ENCODE measurements around the gene L3MBTL3.

Gene L3MBTL3

DNA sequence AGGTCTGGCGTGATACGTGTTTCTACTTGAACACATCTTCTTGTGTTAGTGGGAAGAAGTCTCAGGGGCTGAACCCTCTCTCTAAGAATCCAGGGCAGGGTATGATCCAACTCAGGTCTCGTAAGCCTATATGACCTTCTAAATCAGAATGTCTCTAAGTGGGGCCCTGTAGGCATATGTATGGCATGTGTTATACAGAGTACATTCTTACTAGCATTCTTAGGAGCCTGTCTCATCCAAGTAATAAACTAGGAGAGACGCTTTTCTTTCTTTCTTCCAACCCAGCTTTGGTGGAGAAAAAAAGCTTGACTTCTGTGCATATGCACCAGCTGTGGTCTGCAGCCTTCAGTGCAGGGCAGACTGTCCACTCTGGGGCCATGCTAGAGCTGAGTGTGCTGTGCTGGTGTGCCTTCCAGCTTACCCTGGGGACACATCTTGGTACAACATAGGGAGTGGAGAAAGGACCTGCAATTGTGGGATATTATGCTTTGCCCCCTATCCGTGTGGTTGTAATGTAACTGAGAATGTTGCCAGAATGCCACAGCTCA lies 47.3 kb downstream of the L3MBTL3 start:
- no peaks in the 10 kb centered on the region for H3K4me1 ChIP-seq
- H3K9ac ChIP-seq: no peak overlapping the region
- H3K36me3 ChIP-seq: peaks cover 72% of the 10 kb centered on the region
- no peak overlapping the region for H3K4me3 ChIP-seq
- no peak overlapping the region for H3K4me2 ChIP-seq
- no peaks in the 10 kb centered on the region for H3K9me3 ChIP-seq
- TF ChIP-seq Cebpa-rat (IDR thresholded peaks at IDR 0.05): no peak
- no peaks in the 10 kb centered on the region for H4K20me1 ChIP-seq
- no peaks in the 10 kb centered on the region for H3K27me3 ChIP-seq
- H3K27ac ChIP-seq: no peak overlapping the region

DNA sequence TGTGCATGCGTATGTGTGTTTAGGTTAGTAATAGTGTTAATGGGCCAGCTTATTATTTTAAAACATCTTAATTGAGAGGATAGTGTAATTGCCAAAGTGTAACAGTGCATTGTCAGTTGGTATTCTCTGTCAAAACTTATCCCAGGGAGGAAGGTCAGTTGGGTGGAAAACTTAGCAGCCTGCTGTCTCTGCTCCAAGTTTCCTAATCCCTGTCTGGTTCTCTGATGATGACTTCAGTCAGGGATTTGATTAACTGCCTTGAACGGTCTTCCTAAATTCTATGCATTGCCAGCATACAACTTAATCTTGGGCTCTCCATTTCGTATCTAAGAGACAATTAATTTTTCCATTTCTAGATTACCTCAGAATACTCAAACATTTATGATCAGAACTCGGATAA lies 51.1 kb downstream of the L3MBTL3 start:
- H3K4me2 ChIP-seq: no peak overlapping the region
- H3K4me1 ChIP-seq: no peaks in the 10 kb centered on the region
- H3K36me3 ChIP-seq: peaks cover 56% of the 10 kb centered on the region
- no peak overlapping the region for H3K27ac ChIP-seq
- H3K27me3 ChIP-seq: no peaks in the 10 kb centered on the region
- H3K4me3 ChIP-seq: no peak overlapping the region
- no peak for TF ChIP-seq Cebpa-rat (IDR thresholded peaks at IDR 0.05)
- H3K9me3 ChIP-seq: no peaks in the 10 kb centered on the region
- no peak overlapping the region for H3K9ac ChIP-seq
- no peaks in the 10 kb centered on the region for H4K20me1 ChIP-seq

DNA sequence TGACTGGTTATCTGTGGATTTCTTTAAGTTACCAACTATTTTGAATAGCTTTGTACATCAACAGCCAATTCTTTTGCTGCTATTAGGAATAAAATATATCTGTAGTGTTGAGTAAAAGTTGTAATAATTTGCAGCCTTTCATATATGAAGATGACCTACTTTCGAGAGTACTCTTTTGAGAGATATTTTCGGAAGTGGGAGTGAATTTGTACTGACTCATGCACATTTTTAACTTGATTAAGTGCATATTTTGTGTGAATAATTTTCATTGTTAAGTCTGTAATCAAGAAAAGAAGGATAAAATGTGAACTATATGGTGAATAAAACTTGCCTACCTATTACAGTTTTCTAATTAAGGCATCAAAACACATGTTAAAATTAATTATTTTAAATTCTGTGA lies 51.9 kb downstream of the L3MBTL3 start:
- Histone ChIP-seq H3K9me3 (no peaks in the 10 kb centered on the region), H3K9ac (no peak overlapping the region), H3K4me3 (no peak overlapping the region), H3K4me1 (no peaks in the 10 kb centered on the region), H3K27ac (no peak overlapping the region), H3K27me3 (no peaks in the 10 kb centered on the region), H3K36me3 (peaks cover 58% of the 10 kb centered on the region), H3K4me2 (no peak overlapping the region), H4K20me1 (no peaks in the 10 kb centered on the region)
- no peak for TF ChIP-seq Cebpa-rat (IDR thresholded peaks at IDR 0.05)

DNA sequence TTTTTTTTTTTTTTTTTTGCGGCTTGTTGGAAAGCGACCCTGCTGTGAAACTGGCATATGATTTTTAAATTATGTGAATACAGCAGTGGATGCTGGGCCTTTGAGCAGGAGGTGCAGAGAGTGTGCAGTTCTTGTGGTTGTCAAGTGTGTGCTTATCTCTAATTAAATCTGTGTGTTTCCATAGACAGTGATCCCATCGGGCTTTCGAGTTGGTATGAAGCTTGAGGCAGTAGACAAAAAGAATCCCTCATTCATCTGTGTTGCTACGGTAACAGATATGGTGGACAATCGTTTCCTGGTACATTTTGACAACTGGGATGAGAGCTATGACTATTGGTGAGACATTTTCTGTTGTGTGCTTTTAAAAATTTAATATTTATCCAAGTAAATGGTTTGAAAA lies 52.4 kb downstream of the L3MBTL3 start:
- no peaks in the 10 kb centered on the region for H3K27me3 ChIP-seq
- no peak overlapping the region for H3K27ac ChIP-seq
- no peak for TF ChIP-seq Cebpa-rat (IDR thresholded peaks at IDR 0.05)
- H3K4me3 ChIP-seq: no peak overlapping the region
- H3K36me3 ChIP-seq: peaks cover 54% of the 10 kb centered on the region
- no peaks in the 10 kb centered on the region for H3K4me1 ChIP-seq
- no peak overlapping the region for H3K4me2 ChIP-seq
- H3K9me3 ChIP-seq: no peaks in the 10 kb centered on the region
- H3K9ac ChIP-seq: no peak overlapping the region
- H4K20me1 ChIP-seq: no peaks in the 10 kb centered on the region

DNA sequence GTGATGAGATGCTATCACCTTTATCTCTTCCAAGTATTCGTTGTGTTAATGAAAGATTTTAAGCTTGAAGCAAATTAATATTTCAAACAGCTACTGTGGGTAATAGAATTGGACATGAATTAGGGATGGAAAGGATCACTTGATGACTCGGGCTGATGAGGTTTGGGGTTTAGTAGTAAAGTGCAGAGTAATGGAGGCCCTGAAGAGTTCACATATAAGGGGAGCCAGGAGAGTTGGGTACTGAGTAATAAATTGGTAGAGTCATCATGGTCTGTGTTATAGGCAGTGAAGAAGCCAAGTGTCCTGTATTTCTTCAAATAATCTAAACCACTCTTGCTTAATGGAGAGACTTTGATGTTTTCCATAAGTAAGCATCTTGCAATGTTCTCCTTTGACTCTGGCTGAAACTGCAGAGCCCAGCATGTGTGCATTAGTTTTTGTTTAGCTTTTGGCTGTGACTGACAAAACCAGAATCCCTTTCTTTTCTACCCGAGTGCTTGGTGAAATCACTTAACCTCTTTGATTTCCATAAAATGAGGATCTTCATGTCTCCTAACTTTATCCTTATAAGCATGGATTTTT lies 57.6 kb downstream of the L3MBTL3 start:
- no peaks in the 10 kb centered on the region for H3K9me3 ChIP-seq
- no peak overlapping the region for H3K4me3 ChIP-seq
- no peak for TF ChIP-seq Cebpa-rat (IDR thresholded peaks at IDR 0.05)
- no peak overlapping the region for H3K9ac ChIP-seq
- H4K20me1 ChIP-seq: no peaks in the 10 kb centered on the region
- H3K36me3 ChIP-seq: peaks cover 54% of the 10 kb centered on the region
- no peak overlapping the region for H3K27ac ChIP-seq
- H3K4me1 ChIP-seq: no peaks in the 10 kb centered on the region
- H3K4me2 ChIP-seq: no peak overlapping the region
- H3K27me3 ChIP-seq: no peaks in the 10 kb centered on the region

DNA sequence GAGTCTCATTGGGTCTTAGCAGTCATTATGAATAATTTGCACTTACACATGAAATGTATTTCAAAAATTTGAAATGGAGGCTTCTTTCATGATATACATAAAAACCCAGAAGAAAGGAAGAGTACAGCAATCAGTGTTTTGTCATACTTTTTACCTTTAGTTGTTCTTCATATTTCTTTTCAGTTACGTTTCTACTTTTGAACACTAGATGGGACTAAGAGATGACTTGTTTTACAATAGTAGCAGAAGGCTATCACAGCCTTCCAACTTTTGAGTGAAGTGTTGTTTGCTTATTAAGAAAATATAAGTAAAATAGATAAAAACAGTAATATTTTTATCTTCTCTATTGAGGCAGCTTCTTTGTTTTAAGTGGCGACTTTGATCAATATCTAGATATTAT lies 58.1 kb downstream of the L3MBTL3 start:
- Histone ChIP-seq H4K20me1 (no peaks in the 10 kb centered on the region), H3K4me1 (no peaks in the 10 kb centered on the region), H3K9me3 (no peaks in the 10 kb centered on the region), H3K4me3 (no peak overlapping the region), H3K9ac (no peak overlapping the region), H3K36me3 (peaks cover 57% of the 10 kb centered on the region), H3K27ac (no peak overlapping the region), H3K27me3 (no peaks in the 10 kb centered on the region), H3K4me2 (no peak overlapping the region)
- TF ChIP-seq Cebpa-rat (IDR thresholded peaks at IDR 0.05): no peak

DNA sequence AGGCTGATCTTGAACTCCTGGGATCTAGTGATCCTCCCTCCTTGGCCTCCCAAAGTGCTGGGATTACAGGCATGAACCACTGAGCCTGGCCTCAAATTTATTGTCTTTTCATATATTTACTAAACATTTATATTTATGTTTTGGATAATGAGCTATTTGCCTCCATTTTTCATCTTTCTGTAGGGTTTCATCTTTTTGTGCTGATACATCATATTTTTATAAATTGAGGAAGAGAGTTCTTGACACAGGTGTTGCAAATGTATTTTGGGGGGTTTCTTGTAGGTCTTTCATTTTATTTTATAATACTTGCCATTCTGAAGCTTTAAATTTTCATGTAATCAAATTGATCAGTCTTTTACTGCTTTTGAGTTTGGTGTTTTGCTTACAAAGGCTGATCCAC lies 72.4 kb downstream of the L3MBTL3 start:
- Histone ChIP-seq H4K20me1 (no peaks in the 10 kb centered on the region), H3K4me1 (no peaks in the 10 kb centered on the region), H3K9ac (no peak overlapping the region), H3K36me3 (peaks cover 47% of the 10 kb centered on the region), H3K9me3 (no peaks in the 10 kb centered on the region), H3K4me2 (no peak overlapping the region), H3K27ac (no peak overlapping the region), H3K27me3 (no peaks in the 10 kb centered on the region), H3K4me3 (no peak overlapping the region)
- TF ChIP-seq Cebpa-rat (IDR thresholded peaks at IDR 0.05): no peak

DNA sequence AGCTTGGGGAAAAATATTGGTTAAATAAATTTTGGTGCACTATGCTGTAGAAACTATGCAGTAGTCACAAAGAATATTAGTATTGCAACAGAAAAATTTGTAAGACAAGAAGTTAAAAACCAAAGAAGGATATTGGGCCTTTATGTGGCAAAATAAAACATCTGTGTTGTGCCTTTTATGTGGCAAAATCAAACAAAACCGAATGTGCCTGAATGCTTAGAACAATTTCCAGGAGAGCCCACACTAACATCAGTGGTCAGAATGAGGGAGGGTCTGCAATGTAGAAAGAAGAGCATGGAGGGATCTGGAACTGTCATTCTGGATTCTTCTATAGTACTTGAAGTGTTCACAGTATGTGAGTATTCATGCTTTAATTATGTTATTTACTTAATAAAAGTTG lies 75.2 kb downstream of the L3MBTL3 start:
- H4K20me1 ChIP-seq: no peaks in the 10 kb centered on the region
- H3K27ac ChIP-seq: no peak overlapping the region
- H3K9ac ChIP-seq: no peak overlapping the region
- no peak overlapping the region for H3K4me2 ChIP-seq
- no peaks in the 10 kb centered on the region for H3K27me3 ChIP-seq
- H3K4me3 ChIP-seq: no peak overlapping the region
- H3K4me1 ChIP-seq: no peaks in the 10 kb centered on the region
- TF ChIP-seq Cebpa-rat (IDR thresholded peaks at IDR 0.05): no peak
- H3K9me3 ChIP-seq: no peaks in the 10 kb centered on the region
- H3K36me3 ChIP-seq: peaks cover 65% of the 10 kb centered on the region

DNA sequence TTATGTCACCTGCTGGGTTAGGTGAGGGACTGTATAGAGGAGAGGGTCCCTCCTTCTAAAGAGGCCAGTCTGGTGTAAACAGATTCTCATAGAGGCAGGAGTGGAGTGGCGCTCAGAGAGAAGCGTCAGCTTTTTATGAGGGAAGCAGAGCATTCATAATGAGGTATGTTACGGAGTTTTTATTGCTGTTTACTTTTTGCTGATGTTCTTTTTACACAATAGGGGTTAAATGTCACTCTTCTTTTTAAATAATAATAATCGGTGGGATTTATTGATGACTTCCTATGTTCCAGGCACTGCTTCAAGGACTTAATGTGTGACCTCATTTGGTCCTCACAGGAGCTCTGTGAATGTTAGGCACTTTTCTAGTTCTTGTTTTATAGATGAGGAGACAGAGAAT lies 79.9 kb downstream of the L3MBTL3 start:
- Histone ChIP-seq H4K20me1 (no peaks in the 10 kb centered on the region), H3K9me3 (no peaks in the 10 kb centered on the region), H3K9ac (no peak overlapping the region), H3K4me2 (no peak overlapping the region), H3K4me3 (no peak overlapping the region), H3K27me3 (no peaks in the 10 kb centered on the region), H3K4me1 (no peaks in the 10 kb centered on the region), H3K36me3 (peaks cover 83% of the 10 kb centered on the region), H3K27ac (no peak overlapping the region)
- no peak for TF ChIP-seq Cebpa-rat (IDR thresholded peaks at IDR 0.05)

DNA sequence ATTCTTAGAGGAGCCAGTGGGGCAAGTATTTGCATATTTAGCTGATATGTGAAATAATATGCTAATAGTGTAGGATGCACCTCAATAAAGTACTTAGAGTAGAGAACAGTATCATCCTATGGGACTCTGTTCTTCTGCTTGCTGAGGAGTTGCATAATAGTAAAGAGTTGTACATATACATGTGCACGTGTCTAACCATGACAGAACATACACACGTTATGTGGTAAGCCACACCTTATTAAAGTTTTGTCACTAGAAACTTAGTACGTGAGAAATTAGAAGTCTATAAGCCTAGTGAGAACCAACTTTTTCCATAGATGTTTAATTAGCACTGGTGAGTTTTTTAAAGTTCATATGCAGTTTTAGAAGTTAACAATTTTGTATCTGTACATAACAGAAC lies 80.7 kb downstream of the L3MBTL3 start:
- no peak overlapping the region for H3K4me3 ChIP-seq
- no peaks in the 10 kb centered on the region for H3K4me1 ChIP-seq
- H3K27ac ChIP-seq: no peak overlapping the region
- H3K9me3 ChIP-seq: no peaks in the 10 kb centered on the region
- H3K4me2 ChIP-seq: no peak overlapping the region
- H4K20me1 ChIP-seq: no peaks in the 10 kb centered on the region
- no peaks in the 10 kb centered on the region for H3K27me3 ChIP-seq
- peaks cover 81% of the 10 kb centered on the region for H3K36me3 ChIP-seq
- H3K9ac ChIP-seq: no peak overlapping the region
- TF ChIP-seq Cebpa-rat (IDR thresholded peaks at IDR 0.05): no peak
